Effector memory CD4-positive, alpha-beta T cell (primary cell): ENCODE measurements around the gene RILPL2.
A peak's percentile ranks its signal among the peaks of the same experiment; 100 is the strongest.

ENCODE experiments used
- DNase-seq, 3 donors: peaks; one replicate each; pipeline ENCODE4 v3.0.0-alpha.2; 2020
- H3K27ac ChIP-seq: 2 replicates; pipeline ENCODE4 v1.7.0; 2013; ENCODE audit warnings: mild to moderate bottlenecking, low read length, moderate library complexity; ENCODE audit not compliant: insufficient read depth, poor library complexity, severe bottlenecking
- H3K27me3 ChIP-seq: replicated peaks from 2 replicates; pipeline ENCODE4 v1.7.0; 2013; ENCODE audit warnings: mild to moderate bottlenecking, low read length; ENCODE audit not compliant: insufficient read depth, control insufficient read depth, poor library complexity, severe bottlenecking
- H3K36me3 ChIP-seq: 2 replicates; pipeline ENCODE4 v1.7.0; 2013; ENCODE audit warnings: mild to moderate bottlenecking, low read length, moderate library complexity; ENCODE audit not compliant: control insufficient read depth, insufficient read depth
- H3K4me1 ChIP-seq: 2 replicates; pipeline ENCODE4 v1.7.0; 2013; ENCODE audit warnings: low read length, mild to moderate bottlenecking; ENCODE audit not compliant: control insufficient read depth, insufficient read depth, poor library complexity, severe bottlenecking
- H3K4me3 ChIP-seq: 2 replicates; pipeline ENCODE4 v1.7.0; 2013; ENCODE audit warnings: low read length, low read depth, mild to moderate bottlenecking; ENCODE audit not compliant: insufficient read depth, poor library complexity, severe bottlenecking
- H3K9me3 ChIP-seq: 2 replicates; pipeline ENCODE4 v1.7.0; 2013; ENCODE audit warnings: mild to moderate bottlenecking, low read length, moderate library complexity; ENCODE audit not compliant: control insufficient read depth

RILPL2 gene

GRCh38 chr12:123395236-123395635 is 41.2 kb downstream of the RILPL2 start:
- H3K36me3 ChIP-seq = peaks cover 47% of the 10 kb centered on the region
- H3K4me3 ChIP-seq = no peak overlapping the region
- peaks cover 3% of the 10 kb centered on the region for H3K4me1 ChIP-seq
- no peak overlapping the region for H3K27ac ChIP-seq
- H3K9me3 ChIP-seq = no peaks in the 10 kb centered on the region
- DNase-seq = no peak
- H3K27me3 ChIP-seq = no peaks in the 10 kb centered on the region

DNA sequence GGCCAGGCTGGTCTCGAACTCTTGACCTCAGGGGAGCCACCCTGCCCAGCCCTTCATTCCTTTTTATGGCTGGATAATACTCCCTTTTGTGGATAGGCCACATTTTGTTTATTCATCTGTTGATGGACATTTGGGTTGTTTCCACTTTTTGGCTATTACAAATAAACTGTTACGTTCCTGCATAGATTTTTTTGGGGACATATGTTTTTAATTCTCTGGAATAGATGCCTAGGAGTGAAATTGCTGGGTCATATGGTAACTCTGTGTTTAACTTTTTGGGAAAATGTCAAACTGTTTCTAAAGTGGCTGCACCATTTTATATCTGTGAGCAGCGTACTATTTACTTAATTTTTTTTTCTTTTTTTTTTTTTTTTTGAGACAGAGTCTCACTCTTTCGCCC is 42.7 kb downstream of the RILPL2 start:
- H3K36me3 ChIP-seq = peaks cover 41% of the 10 kb centered on the region

DNA sequence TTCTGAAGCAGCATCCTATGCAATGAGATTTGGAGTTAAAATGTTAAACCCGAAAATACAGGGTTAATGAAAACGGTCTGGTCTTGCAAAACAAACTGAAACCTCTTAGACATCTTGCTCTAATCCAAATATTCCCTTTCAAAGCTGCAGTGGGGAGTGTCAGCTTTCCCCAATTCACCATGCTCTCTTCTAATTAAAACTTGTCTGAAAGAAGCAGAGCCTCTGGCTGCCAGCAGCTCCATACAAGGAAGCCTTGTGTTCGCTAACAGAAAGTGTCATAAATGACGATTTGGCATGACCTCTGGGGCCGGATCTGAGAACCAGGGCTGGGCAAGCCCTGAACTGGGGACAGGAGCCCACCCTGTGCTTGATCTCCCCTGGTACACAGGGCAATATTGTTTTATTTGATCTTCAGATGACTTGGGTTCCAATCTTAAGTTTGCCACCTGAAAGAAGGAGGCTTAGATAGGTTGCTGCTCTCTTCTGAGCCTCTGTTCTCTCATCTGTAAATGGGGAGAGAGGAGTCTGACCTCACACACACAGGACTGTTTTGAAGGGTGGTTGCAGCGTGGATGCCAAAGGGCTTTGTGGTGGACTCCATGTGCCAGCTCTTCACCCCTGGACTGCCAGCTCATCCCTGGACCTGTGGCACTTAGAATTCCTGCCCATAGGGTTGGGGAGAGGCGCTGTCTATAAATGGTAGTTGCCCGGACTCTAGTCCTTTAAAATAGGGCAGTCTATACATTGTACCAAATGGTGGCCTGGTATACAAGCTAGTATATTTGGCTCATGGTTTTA is 44.7 kb downstream of the RILPL2 start:
- DNase-seq = no peak
- Histone ChIP-seq H3K36me3 (peaks cover 25% of the 10 kb centered on the region), H3K27me3 (no peaks in the 10 kb centered on the region), H3K9me3 (no peaks in the 10 kb centered on the region), H3K4me1 (peaks cover 16% of the 10 kb centered on the region), H3K4me3 (no peak overlapping the region), H3K27ac (no peak overlapping the region)

More for the DNA sequence above, 42.7 kb downstream of the RILPL2 start:
- Histone ChIP-seq H3K27ac (no peak overlapping the region), H3K9me3 (no peaks in the 10 kb centered on the region), H3K4me3 (no peak overlapping the region), H3K4me1 (peaks cover 9% of the 10 kb centered on the region), H3K27me3 (no peaks in the 10 kb centered on the region)
- no peak for DNase-seq

DNA sequence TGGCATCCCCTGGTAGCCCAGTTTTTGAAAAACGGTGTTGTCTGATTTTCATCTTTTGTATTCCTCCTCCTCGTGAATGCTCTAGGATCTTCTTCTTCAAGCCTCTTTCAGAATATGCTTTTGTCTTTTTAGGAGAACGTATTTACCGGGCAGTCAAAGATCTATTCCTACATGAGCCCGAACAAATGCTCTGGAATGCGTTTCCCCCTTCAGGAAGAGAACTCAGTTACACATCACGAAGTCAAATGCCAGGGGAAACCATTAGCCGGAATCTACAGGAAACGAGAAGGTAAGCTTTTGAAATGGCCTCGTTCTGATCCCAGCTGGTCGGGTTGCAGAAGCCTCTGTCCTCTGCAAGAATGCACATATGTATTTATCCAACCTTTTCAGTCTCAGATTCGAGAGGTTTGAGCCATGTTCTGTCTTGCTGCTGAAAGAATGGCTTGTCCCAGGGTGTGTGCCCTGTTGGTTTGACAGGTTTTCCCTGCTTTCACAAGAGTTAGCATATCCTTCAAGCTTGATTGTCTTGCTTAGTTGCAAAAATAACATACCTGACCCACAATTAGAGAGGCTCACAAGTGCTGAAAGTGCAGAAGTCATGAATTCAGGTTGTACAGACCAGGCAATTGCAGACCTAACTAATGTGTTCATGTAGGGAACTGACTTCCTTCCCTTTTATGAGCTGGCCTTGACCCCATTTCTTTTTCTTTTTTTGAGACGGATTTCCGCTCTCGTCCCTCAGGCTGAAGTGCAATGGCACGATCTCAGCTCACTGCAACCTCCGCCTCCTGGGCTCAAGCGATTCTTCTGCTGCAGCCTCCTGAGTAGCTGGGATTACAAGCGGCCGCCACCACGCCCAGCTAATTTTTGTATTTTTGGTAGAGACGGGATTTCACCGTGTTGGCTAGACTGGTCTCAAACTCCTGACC is 45.7 kb downstream of the RILPL2 start:
- no peak for DNase-seq
- H3K9me3 ChIP-seq = no peaks in the 10 kb centered on the region
- peak overlapping the region; percentile 55 for H3K4me3 ChIP-seq
- H3K27ac ChIP-seq = peak overlapping the region; percentile 65
- H3K4me1 ChIP-seq = peaks cover 16% of the 10 kb centered on the region
- no peaks in the 10 kb centered on the region for H3K27me3 ChIP-seq
- H3K36me3 ChIP-seq = peaks cover 15% of the 10 kb centered on the region

- H3K4me1 ChIP-seq = peaks cover 18% of the 10 kb centered on the region
- no peaks in the 10 kb centered on the region for H3K9me3 ChIP-seq
- H3K36me3 ChIP-seq = peaks cover 10% of the 10 kb centered on the region
- H3K4me3 ChIP-seq = peak overlapping the region; percentile 55
- H3K27me3 ChIP-seq = no peaks in the 10 kb centered on the region
- H3K27ac ChIP-seq = peak overlapping the region; percentile 65
- peak in 1 of 3 donors; percentile 5 for DNase-seq
Measured at GRCh38 chr12:123389560-123390351, 46.7 kb downstream of the RILPL2 start.

- H3K4me1 ChIP-seq = peaks cover 23% of the 10 kb centered on the region
- no peaks in the 10 kb centered on the region for H3K9me3 ChIP-seq
- no peak overlapping the region for H3K27ac ChIP-seq
- H3K4me3 ChIP-seq = no peak overlapping the region
- peaks cover 8% of the 10 kb centered on the region for H3K36me3 ChIP-seq
- no peaks in the 10 kb centered on the region for H3K27me3 ChIP-seq
- DNase-seq = no peak
Measured at GRCh38 chr12:123388951-123389559, 47.4 kb downstream of the RILPL2 start.

DNA sequence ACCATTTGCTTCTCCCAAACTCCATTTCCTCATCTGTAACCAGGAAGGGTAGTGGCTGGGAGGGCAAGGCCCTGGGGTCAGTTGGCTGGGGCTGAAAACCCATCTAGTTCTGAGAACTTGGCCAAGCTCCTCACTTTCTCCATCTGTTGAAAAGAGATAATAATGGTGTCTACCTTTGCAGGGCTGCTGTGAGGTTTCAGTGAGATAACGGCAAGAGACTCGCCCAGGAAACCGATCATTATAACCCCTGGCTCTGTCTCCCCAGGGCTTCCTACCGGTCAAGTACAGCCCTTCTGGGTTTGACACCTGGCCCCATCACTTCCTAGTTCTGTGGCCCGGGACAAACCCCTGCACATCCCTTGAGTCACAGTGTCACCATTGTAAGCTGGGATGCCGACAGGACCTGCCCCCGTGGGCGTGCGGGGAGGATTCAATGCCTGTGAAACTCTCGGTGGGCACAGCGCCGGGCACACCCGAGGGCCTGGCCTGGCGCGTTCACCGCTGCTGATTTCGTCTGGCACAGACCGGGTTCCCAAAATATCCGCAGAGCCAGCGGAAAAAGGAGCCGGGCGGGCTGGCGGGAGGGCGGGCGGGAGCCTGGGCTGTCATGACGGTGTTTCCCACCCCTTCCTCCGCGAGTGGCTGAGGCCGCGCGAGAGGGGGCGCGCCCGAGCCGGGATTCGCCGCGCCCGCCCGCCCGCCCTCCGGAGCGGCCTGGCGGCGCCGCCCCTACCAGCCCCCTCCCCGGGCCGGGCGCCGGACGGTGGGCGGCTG is 48.1 kb downstream of the RILPL2 start:
- H3K4me1 ChIP-seq = peaks cover 27% of the 10 kb centered on the region
- H3K36me3 ChIP-seq = peaks cover 7% of the 10 kb centered on the region
- peak; percentile 60 to 73 (median 70) for DNase-seq
- peak overlapping the region; percentile 65 for H3K4me3 ChIP-seq
- H3K27me3 ChIP-seq = no peaks in the 10 kb centered on the region
- H3K27ac ChIP-seq = peak overlapping the region; percentile 73
- no peaks in the 10 kb centered on the region for H3K9me3 ChIP-seq

- H3K27ac ChIP-seq = peak overlapping the region; percentile 73
- peaks cover 4% of the 10 kb centered on the region for H3K36me3 ChIP-seq
- peak overlapping the region; percentile 65 for H3K4me3 ChIP-seq
- no peaks in the 10 kb centered on the region for H3K9me3 ChIP-seq
- peaks cover 27% of the 10 kb centered on the region for H3K4me1 ChIP-seq
- DNase-seq = no peak
- no peaks in the 10 kb centered on the region for H3K27me3 ChIP-seq
Measured at GRCh38 chr12:123387508-123388176, 48.8 kb downstream of the RILPL2 start.
